H1 (cell line): Measurements from ENCODE around the gene EME2. TPM values are rescaled to one million over a fixed set of nuclear protein-coding genes. Genes with fewer than 3 reads are reported as not detected.

Source experiments
- CTCF ChIA-PET: fragments of 300-600 bp; sonication (Branson Sonifier 250); formaldehyde crosslinking; loops from one replicate; lab custom pipeline; 2021; ENCODE audit not compliant: partially characterized antibody; lab: Charles Lee
- POLR2A ChIA-PET: fragments of 300-600 bp; sonication (Branson Sonifier 250); formaldehyde crosslinking; loops from one replicate; lab custom pipeline; 2021; ENCODE audit warnings: inconsistent platforms; ENCODE audit not compliant: partially characterized antibody; lab: Charles Lee
- DNase-seq, 2 experiments: peaks; one replicate each; pipeline versions ENCODE4 v3.0.0 to v3.0.0-alpha.2; 2010 to 2022; ENCODE audit warnings: low spot score in 2 of 2, low read depth in 1 of 2, mixed read lengths in 1 of 2
- FAIRE-seq: peaks from 2 replicates; lab custom pipeline; 2011; peaks lifted over from hg19 to GRCh38; lab: Jason Lieb, UNC
- H2AFZ ChIP-seq: 2 replicates; pipeline ENCODE4 v1.8.1; 2012; ENCODE audit warnings: low read length, inconsistent platforms
- H2AK5ac ChIP-seq: 2 replicates; pipeline ENCODE4 v1.6.1; 2013; ENCODE audit warnings: low read depth, low read length
- H2BK120ac ChIP-seq: replicated peaks from 2 replicates; pipeline ENCODE3; 2013; ENCODE audit warnings: low read depth, low read length, inconsistent platforms
- H2BK12ac ChIP-seq: 2 replicates; pipeline ENCODE4 v1.6.1; 2013; ENCODE audit warnings: low read depth, low read length
- H2BK15ac ChIP-seq: 2 replicates; pipeline ENCODE4 v1.6.1; 2013; ENCODE audit warnings: low read length
- H2BK20ac ChIP-seq: 2 replicates; pipeline ENCODE4 v1.6.1; 2013; ENCODE audit warnings: low read length
- H2BK5ac ChIP-seq: 2 replicates; pipeline ENCODE4 v1.6.1; 2013; ENCODE audit warnings: low read depth, low read length
- H3K14ac ChIP-seq: 2 replicates; pipeline ENCODE4 v1.6.1; 2013; ENCODE audit warnings: inconsistent platforms; ENCODE audit not compliant: insufficient read length
- H3K18ac ChIP-seq: 2 replicates; pipeline ENCODE4 v1.6.1; 2013; ENCODE audit warnings: low read length; ENCODE audit errors: extremely low read depth
- H3K23ac ChIP-seq: 2 replicates; pipeline ENCODE4 v1.6.1; 2013; ENCODE audit warnings: inconsistent platforms; ENCODE audit not compliant: insufficient read length
- H3K23me2 ChIP-seq: 2 replicates; pipeline ENCODE4 v1.6.1; 2013; ENCODE audit warnings: low read depth, low read length
- H3K27ac ChIP-seq: 2 replicates; pipeline ENCODE4 v1.6.1; 2011; ENCODE audit warnings: low read depth, low read length, inconsistent platforms
- H3K27me3 ChIP-seq, 4 experiments: replicated peaks in 1 of 4; 1 replicate in 1 of 4; 2 replicates in 3 of 4; pipeline versions ENCODE4 v1.6.1 to v1.8.1; 2011 to 2013; ENCODE audit warnings: low read length in 3 of 4, mild to moderate bottlenecking in 3 of 4, inconsistent platforms in 2 of 4, mixed read lengths in 2 of 4, moderate library complexity in 1 of 4; ENCODE audit not compliant: control insufficient read depth in 3 of 4, insufficient read depth in 3 of 4; ENCODE audit errors: extremely low read depth in 1 of 4
- H3K36me3 ChIP-seq, 4 experiments: 2 replicates each; pipeline versions ENCODE4 v1.6.1 to v1.8.1; 2011 to 2013; ENCODE audit warnings: mild to moderate bottlenecking in 4 of 4, low read length in 3 of 4, moderate library complexity in 2 of 4, control low read depth in 1 of 4, inconsistent platforms in 1 of 4; ENCODE audit not compliant: insufficient read depth in 4 of 4, control insufficient read depth in 2 of 4
- H3K4ac ChIP-seq: replicated peaks from 2 replicates; pipeline ENCODE3; 2013; ENCODE audit warnings: low read length, low read depth, mixed read lengths, inconsistent platforms; ENCODE audit not compliant: insufficient read length
- H3K4me1 ChIP-seq, 4 experiments: replicated peaks in 1 of 4; 1 replicate in 1 of 4; 2 replicates in 3 of 4; pipeline versions ENCODE4 v1.6.1 to v1.8.1; 2011 to 2013; ENCODE audit warnings: low read length in 3 of 4, inconsistent platforms in 2 of 4, mixed read lengths in 1 of 4; ENCODE audit not compliant: insufficient read depth in 4 of 4, control insufficient read depth in 3 of 4
- H3K4me2 ChIP-seq, 2 experiments: 2 replicates each; pipeline versions ENCODE4 v1.6.1 to v1.8.1; 2011 to 2013; ENCODE audit warnings: low read depth in 2 of 2, low read length in 2 of 2, control low read depth in 1 of 2, inconsistent platforms in 1 of 2, mild to moderate bottlenecking in 1 of 2; ENCODE audit not compliant: insufficient read depth in 1 of 2
- H3K4me3 ChIP-seq, 4 experiments: fragments of 200-600, 300-600 bp in 1 of 4; sonication (generic), shearing (Covaris generic), sonication (Bioruptor Twin) in 1 of 4; 2 replicates each; pipeline versions ENCODE4 v1.5.1 to v1.8.1; 2011 to 2016; ENCODE audit warnings: low read length in 4 of 4, low read depth in 3 of 4, control low read depth in 2 of 4, inconsistent platforms in 2 of 4, mild to moderate bottlenecking in 2 of 4, mixed read lengths in 1 of 4, moderate library complexity in 1 of 4; ENCODE audit not compliant: insufficient read depth in 2 of 4; ENCODE audit errors: extremely low read depth in 1 of 4
- H3K56ac ChIP-seq: replicated peaks from 2 replicates; pipeline ENCODE3; 2013; ENCODE audit warnings: low read depth, mild to moderate bottlenecking, mixed read lengths, low read length, inconsistent platforms; ENCODE audit not compliant: insufficient read length
- H3K79me1 ChIP-seq: 2 replicates; pipeline ENCODE4 v1.6.1; 2013; ENCODE audit warnings: low read depth, low read length, control low read depth
- H3K79me2 ChIP-seq, 2 experiments: 2 replicates each; pipeline versions ENCODE4 v1.6.1 to v1.8.1; 2012 to 2013; ENCODE audit warnings: low read length in 2 of 2, mild to moderate bottlenecking in 2 of 2, inconsistent platforms in 1 of 2; ENCODE audit not compliant: insufficient read depth in 2 of 2, control insufficient read depth in 1 of 2
- H3K9ac ChIP-seq, 4 experiments: replicated peaks in 1 of 4; 1 replicate in 1 of 4; 2 replicates in 3 of 4; pipeline versions ENCODE4 v1.6.1 to v1.8.1; 2011 to 2013; ENCODE audit warnings: low read depth in 3 of 4, low read length in 3 of 4, control low read depth in 2 of 4, mild to moderate bottlenecking in 2 of 4, moderate library complexity in 2 of 4, inconsistent platforms in 1 of 4; ENCODE audit errors: extremely low read depth in 1 of 4
- H3K9me3 ChIP-seq, 2 experiments: 2 replicates each; pipeline versions ENCODE4 v1.6.1 to v1.8.1; 2012 to 2013; ENCODE audit warnings: mild to moderate bottlenecking in 2 of 2, moderate library complexity in 2 of 2, control low read depth in 1 of 2, inconsistent platforms in 1 of 2, low read depth in 1 of 2, low read length in 1 of 2, mixed read lengths in 1 of 2; ENCODE audit not compliant: insufficient read depth in 2 of 2
- H4K20me1 ChIP-seq, 2 experiments: replicated peaks in 1 of 2; 2 replicates each; pipeline versions ENCODE3 to v1.8.1; 2011 to 2013; ENCODE audit warnings: inconsistent platforms in 2 of 2, low read length in 2 of 2, mild to moderate bottlenecking in 1 of 2; ENCODE audit not compliant: insufficient read depth in 2 of 2, control insufficient read depth in 1 of 2
- H4K5ac ChIP-seq: 2 replicates; pipeline ENCODE4 v1.6.1; 2013; ENCODE audit warnings: low read length, low read depth, mixed read lengths, inconsistent platforms; ENCODE audit not compliant: insufficient read length
- H4K8ac ChIP-seq: 2 replicates; pipeline ENCODE4 v1.8.0; 2013; ENCODE audit warnings: mild to moderate bottlenecking, moderate library complexity, low read length, inconsistent platforms; ENCODE audit not compliant: insufficient read depth; ENCODE audit errors: extremely low read depth
- H4K91ac ChIP-seq: replicated peaks from 2 replicates; pipeline ENCODE3; 2013; ENCODE audit warnings: low read length, mixed read lengths, inconsistent platforms; ENCODE audit not compliant: insufficient read length
- BCL11A ChIP-seq, 2 experiments: IDR thresholded peaks; one replicate each; pipeline ENCODE4 v1.6.1; 2011; ENCODE audit warnings: low read depth in 2 of 2, low read length in 2 of 2, mild to moderate bottlenecking in 2 of 2
- MAFK ChIP-seq: IDR thresholded peaks from 2 replicates; pipeline ENCODE4 v1.6.1; 2012; ENCODE audit warnings: low read depth, mild to moderate bottlenecking, improper control_type of control experiment, low read length
- PHF8 ChIP-seq: fragments of 200-600 bp; sonication (generic); conservative IDR thresholded peaks from 2 replicates; pipeline ENCODE4 v1.7.1; 2012; ENCODE audit warnings: low read depth, mild to moderate bottlenecking, inconsistent platforms, low read length, moderate library complexity
- POLR2A ChIP-seq, 2 experiments: IDR thresholded peaks; 1 replicate in 1 of 2; 2 replicates in 1 of 2; pipeline ENCODE4 v1.6.1; 2011; ENCODE audit warnings: low read depth in 2 of 2, low read length in 2 of 2, mild to moderate bottlenecking in 2 of 2; ENCODE audit errors: control extremely low read depth in 1 of 2
- SIN3A ChIP-seq, 2 experiments: IDR thresholded peaks in 1 of 2; conservative IDR thresholded peaks in 1 of 2; 2 replicates each; pipeline ENCODE4 v1.6.1; 2011 to 2012; ENCODE audit warnings: low read length in 2 of 2, improper control_type of control experiment in 1 of 2, low read depth in 1 of 2, mild to moderate bottlenecking in 1 of 2
- TAF1 ChIP-seq: IDR thresholded peaks from 2 replicates; pipeline ENCODE4 v1.6.1; 2011; ENCODE audit warnings: mild to moderate bottlenecking, low read depth, low read length
- WGBS, 2 experiments: shearing (Covaris generic) in 1 of 2; methylation state at CpG; one replicate each; pipeline versions ENCODE4 v1.1.6 to v1.1.7; 2013 to 2015; ENCODE audit warnings: low lambda C conversion rate in 2 of 2, mixed read lengths in 2 of 2, inconsistent platforms in 1 of 2, low coverage in 1 of 2, missing lambda C conversion rate in 1 of 2; ENCODE audit not compliant: insufficient replicate concordance in 2 of 2, insufficient coverage in 1 of 2, insufficient read length in 1 of 2; ENCODE audit errors: extremely low coverage in 1 of 2, missing lambda C conversion rate in 1 of 2; 5-methylcytosine and 5-hydroxymethylcytosine counted together
- polyA plus RNA-seq, 7 experiments: library from polyadenylated mRNA; depleted of rRNA in 3 of 7; stranded (reverse) in 5 of 7; unstranded in 2 of 7; fragments of >200 nt in 5 of 7; fragments of 200-250 nt in 2 of 7; gene quantifications; 1 replicate in 5 of 7; 2 replicates in 1 of 7; 4 replicates in 1 of 7; pipeline versions ENCODE4 v1.2.1 to v1.2.3, GENCODE V29; 2011 to 2013; ENCODE audit warnings: missing spikeins in 2 of 7, mixed read lengths in 2 of 7
- total RNA-seq: library from RNA; stranded (reverse); fragmentation: NEBNext Ultra II Directional; extraction: Animal tissue kit (Norgen Biotek cat#: 25700); gene quantifications from 2 replicates; pipeline ENCODE4 v1.2.1, GENCODE V29; 2021
- TF ChIP-seq, protein P1 (sequence below): IDR thresholded peaks from 2 replicates; pipeline ENCODE4 v1.6.1; 2012; ENCODE audit warnings: inconsistent platforms
- TF ChIP-seq, protein P2 (sequence below): IDR thresholded peaks from 2 replicates; pipeline ENCODE4 v1.6.1; 2012; ENCODE audit warnings: low read length, inconsistent platforms

The EME2 gene
- total and polyA plus RNA-seq, 2 of the 8 experiments (the other 6 are each of a cell fraction or from before 2014, with no cell fraction given) = 13.1 to 19.7 TPM

DNA sequence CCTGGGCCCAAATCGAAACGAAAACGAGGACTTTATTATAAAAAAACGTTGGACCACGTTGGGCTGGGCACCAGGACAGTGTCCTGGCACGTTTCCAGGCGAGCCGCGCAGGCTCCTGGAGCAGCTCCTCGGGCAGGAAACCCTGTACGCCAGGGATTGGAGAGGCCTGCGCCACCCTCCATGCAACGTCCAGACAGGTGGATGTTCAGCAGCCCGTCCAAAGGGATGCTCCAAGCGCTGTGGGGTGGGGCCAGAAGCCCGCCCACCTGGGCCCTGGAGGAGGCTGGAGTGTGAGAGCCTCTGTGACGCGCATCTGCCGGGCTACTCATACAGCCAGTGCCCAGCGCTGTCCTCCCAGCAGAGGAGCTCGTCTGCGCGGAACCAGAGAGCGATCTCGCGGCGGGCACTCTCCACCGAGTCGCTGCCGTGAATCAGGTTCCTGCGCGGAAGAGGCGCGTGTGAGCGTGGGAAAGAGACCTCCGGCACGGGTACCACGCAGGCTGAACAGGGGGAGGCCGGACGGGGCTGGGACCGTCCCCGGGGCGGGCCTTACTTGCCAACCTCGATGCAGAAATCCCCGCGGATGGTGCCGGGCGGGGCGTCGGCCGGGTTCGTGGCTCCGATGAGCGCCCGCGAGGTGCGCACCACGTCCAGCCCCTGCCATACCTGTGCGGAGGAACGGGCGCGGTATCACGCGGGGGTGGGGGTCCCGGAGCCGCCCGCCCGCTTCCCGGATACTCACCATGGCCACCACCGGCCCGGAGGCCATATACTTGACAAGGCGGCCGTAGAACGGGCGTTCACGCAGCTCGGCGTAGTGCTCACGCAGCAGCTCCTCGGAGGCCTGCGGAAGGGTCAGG lies 2.1 kb upstream of the EME2 start:
- no peak overlapping the region for H3K4ac ChIP-seq
- no peak overlapping the region for H3K23ac ChIP-seq
- peaks cover 0 to 12% (median 10%) of the 10 kb centered on the region in 4 experiments; a peak in 5 of 7 replicates for H3K4me1 ChIP-seq
- H2BK12ac ChIP-seq = no peak overlapping the region
- H4K91ac ChIP-seq = peak overlapping the region; percentile 93
- H2BK120ac ChIP-seq = no peak overlapping the region
- no peak overlapping the region for H2BK20ac ChIP-seq
- ChIA-PET CTCF (interaction anchor here (0.7 to 2.2 kb wide), 5 partner anchors 11 to 71 kb away, joined by 3 to 8 read pairs (median 3); partner anchors contain the start of genes NUBP2 and SPSB3), POLR2A (interaction anchor here (0.6 to 13.5 kb wide), 30 partner anchors 8 to 462 kb away, joined by 3 to 246 read pairs (median 4); partner anchors contain the start of genes FAHD1, HAGH, IGFALS and JPT2)
- peak overlapping the region; percentile 59 for H3K56ac ChIP-seq
- 30% methylated on average over 43 of the region's 81 CpGs; no CpG with 5 or more reads in 1 of the 2 experiments for WGBS, 2 experiments
- H3K36me3 ChIP-seq = peaks cover 3 to 37% (median 7%) of the 10 kb centered on the region in 4 experiments; a peak in 4 of 8 replicates
- H3K4me3 ChIP-seq = peak overlapping the region; percentile 82 to 91 (median 82)
- H4K8ac ChIP-seq = peak overlapping the region; percentile 68
- H3K79me1 ChIP-seq = peaks cover 4% of the 10 kb centered on the region
- peak overlapping the region; percentile 71; the same call in 1 of the 2 replicates for H2BK5ac ChIP-seq
- peaks cover 0 to 15% of the 10 kb centered on the region in 2 experiments; a peak in 1 of 4 replicates for H3K79me2 ChIP-seq
- no peak overlapping the region; the same call in 1 of the 2 replicates for H2AK5ac ChIP-seq
- DNase-seq (peak in 1 of 2 experiments; percentile 76), FAIRE-seq (no peak)
- no peak overlapping the region for H2AFZ ChIP-seq
- peaks cover 0 to 16% of the 10 kb centered on the region in 2 experiments for H4K20me1 ChIP-seq
- no peak overlapping the region for H3K27ac ChIP-seq
- H3K18ac ChIP-seq = no peak overlapping the region; the same call in none of the 2 replicates
- H4K5ac ChIP-seq = no peak overlapping the region
- H3K9me3 ChIP-seq = no peaks in the 10 kb centered on the region
- H3K23me2 ChIP-seq = peaks cover 17% of the 10 kb centered on the region
- H3K9ac ChIP-seq = peak overlapping the region in 3 of 4 experiments; percentile 48 to 78 (median 53); a peak in 5 of 7 replicates
- H2BK15ac ChIP-seq = no peak overlapping the region
- H3K14ac ChIP-seq = no peak overlapping the region
- no peaks in the 10 kb centered on the region for H3K27me3 ChIP-seq
- peak overlapping the region; percentile 71 to 92 for H3K4me2 ChIP-seq
- TF ChIP-seq TAF1 = 0 out of 2 replicates have a peak, but pooled peaks have one; percentile 40
- no peak for TF ChIP-seq BCL11A (IDR thresholded peaks at IDR 0.05; ENCODE audit: low read depth in 2 of 2, low read length in 2 of 2)
- TF ChIP-seq POLR2A (IDR thresholded peaks at IDR 0.05; ENCODE audit: control extremely low read depth in 1 of 2, low read depth in 2 of 2, low read length in 2 of 2) = peak in 1 of 2 experiments; percentile 65; a peak in 2 of 3 replicates
- TF ChIP-seq, protein P1, sequence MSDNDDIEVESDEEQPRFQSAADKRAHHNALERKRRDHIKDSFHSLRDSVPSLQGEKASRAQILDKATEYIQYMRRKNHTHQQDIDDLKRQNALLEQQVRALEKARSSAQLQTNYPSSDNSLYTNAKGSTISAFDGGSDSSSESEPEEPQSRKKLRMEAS = 0 out of 2 replicates have a peak, but pooled peaks have one; percentile 6
- TF ChIP-seq MAFK = no peak
- TF ChIP-seq PHF8 = peak; percentile 14; the same call in 1 of the 2 replicates
- TF ChIP-seq, protein P2, sequence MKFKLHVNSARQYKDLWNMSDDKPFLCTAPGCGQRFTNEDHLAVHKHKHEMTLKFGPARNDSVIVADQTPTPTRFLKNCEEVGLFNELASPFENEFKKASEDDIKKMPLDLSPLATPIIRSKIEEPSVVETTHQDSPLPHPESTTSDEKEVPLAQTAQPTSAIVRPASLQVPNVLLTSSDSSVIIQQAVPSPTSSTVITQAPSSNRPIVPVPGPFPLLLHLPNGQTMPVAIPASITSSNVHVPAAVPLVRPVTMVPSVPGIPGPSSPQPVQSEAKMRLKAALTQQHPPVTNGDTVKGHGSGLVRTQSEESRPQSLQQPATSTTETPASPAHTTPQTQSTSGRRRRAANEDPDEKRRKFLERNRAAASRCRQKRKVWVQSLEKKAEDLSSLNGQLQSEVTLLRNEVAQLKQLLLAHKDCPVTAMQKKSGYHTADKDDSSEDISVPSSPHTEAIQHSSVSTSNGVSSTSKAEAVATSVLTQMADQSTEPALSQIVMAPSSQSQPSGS = no peak
- TF ChIP-seq SIN3A (conservative IDR thresholded peaks at IDR 0.05 in 1 of 2, IDR thresholded peaks at IDR 0.05 in 1 of 2; ENCODE audit: low read depth in 1 of 2, low read length in 2 of 2) = 0 out of 4 replicates have a peak, but pooled peaks of 1 of the 2 experiments have one; percentile 11
